CD4-positive, alpha-beta T cell treated with Interleukin-15 for 1 hour (primary cell): ENCODE measurements around the gene RHBDD1.

Experiments used
- DNase-seq: peaks from one replicate; pipeline ENCODE4 v3.0.0-alpha.2; 2020

Gene RHBDD1, protein sequence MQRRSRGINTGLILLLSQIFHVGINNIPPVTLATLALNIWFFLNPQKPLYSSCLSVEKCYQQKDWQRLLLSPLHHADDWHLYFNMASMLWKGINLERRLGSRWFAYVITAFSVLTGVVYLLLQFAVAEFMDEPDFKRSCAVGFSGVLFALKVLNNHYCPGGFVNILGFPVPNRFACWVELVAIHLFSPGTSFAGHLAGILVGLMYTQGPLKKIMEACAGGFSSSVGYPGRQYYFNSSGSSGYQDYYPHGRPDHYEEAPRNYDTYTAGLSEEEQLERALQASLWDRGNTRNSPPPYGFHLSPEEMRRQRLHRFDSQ

DNA sequence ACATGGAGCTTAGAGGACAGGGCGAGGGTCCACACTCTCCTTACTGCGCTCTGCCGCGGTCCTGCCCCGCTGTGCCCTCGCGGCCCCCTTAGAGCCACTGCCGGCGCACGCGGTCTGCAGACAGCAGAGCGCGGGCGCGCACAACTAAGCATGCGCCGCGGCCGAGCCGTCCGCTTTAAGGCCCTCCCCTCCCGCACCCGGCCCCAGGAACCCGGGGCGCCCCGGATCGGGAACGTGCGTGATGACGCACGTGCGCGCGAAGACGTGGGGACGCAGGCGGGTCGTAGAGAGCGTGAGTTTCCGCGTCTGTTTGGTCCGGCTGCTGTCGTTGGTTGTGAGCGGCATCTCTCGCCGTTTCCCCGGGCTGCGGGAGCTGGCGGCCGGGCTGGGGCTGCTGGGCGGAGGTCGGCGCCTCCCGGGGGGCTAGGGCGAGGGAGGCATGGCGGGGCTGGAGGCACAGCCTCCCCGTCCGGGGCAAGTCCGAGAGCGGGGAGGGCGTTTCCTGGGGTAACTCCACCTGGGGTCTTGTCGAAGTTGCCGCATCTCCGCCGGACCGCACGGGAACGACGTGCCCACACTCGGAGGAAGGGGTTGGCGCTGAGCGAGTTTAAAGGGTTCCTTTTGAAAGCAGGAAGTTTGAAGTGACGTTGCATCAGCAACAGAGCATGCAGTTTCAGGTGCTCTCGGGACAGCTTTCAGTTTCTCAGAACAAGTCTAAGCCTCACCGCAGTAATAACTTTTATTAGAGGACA lies at the start of gene RHBDD1:
Gene RHBDD1, plus strand, starts transcription at position 259 of the 752 bp plus-strand sequence. CDS start 28,640 bp downstream, outside the sequence.
- DNase-seq, result peak; percentile 93

DNA sequence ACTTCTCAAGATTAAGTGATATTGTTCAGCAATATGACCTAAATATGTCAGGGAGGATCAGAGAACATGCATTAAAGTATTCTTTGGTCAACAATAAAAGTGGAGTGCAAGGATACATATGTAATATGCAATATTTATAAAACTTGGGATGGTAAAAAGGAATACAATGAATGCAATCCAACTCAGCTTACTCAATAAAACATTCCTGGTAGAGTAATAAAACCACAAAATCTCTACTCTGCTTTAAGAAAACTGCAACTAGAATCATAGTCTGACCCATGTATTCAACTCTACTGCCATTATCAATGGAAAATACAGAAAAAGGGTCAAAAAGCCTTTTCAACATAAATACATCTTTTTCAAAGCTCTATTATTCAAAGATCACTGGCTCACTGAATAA lies 47.8 kb upstream of the RHBDD1 start:
- no peak for DNase-seq

DNA sequence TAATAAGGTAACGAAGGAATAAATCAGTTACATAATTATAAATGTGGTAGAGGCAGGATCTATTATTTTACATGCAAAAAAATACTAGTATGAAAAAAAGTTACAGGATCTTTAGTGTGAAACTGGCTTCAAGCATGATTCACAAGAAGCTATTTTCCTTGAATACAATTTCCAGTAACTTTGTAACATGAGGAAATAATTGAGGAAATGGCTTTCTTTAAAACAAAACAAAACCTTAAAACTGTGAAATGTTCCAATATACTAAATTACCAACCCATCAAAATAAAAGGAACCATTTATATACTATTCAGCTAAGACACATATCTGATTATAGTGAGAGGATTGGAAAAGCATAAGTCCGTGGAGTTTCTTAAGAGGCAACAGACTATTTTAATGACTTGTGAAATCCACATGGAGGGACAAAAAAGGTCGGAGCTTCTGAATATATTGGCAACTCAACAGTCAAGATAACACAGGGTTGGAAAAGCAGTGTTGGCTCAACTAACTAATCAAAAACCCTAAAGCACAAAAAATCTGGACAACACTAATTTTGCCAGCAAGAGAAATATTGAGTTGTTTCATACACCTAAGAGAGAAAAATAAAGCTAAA lies 46.9 kb upstream of the RHBDD1 start:
- DNase-seq, result no peak

DNA sequence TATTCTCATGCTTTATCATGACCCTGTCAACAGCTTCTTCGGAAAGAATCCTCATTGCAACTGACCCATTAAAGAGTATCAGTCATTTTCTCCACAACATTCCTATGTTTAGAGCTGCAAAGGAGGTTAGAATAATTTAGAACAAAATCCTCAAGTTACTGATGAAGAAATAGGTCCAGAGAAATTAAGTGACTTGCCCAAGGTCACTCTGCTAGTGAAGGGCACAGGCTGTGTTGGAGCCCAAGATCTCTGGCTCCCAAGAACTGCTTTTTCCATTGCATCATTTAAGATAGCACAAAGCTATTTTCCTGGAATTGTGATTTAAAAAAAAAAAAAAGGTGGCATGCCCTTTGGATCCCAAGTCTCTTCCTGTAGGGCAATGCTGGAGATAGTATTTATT lies 45.8 kb upstream of the RHBDD1 start:
- DNase-seq, result no peak

DNA sequence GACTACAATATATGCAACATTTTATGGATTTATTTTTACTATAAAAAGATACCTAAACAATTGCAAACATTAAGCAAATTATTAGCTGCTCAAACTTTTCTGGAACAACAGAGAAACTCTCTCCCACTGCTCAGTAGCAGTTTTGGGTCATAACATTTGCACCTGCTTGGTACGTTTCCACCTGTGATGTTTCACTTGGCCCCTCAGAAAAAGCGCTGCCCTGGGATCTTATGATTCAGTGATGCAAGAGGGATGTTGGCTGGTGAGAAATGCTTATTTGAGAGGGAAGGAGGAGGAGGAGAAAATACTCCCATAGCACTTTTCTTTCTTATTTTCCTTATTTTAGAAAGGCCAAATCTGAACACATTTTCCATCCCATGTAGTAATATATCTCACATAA lies 45.4 kb upstream of the RHBDD1 start:
- DNase-seq, result no peak

DNA sequence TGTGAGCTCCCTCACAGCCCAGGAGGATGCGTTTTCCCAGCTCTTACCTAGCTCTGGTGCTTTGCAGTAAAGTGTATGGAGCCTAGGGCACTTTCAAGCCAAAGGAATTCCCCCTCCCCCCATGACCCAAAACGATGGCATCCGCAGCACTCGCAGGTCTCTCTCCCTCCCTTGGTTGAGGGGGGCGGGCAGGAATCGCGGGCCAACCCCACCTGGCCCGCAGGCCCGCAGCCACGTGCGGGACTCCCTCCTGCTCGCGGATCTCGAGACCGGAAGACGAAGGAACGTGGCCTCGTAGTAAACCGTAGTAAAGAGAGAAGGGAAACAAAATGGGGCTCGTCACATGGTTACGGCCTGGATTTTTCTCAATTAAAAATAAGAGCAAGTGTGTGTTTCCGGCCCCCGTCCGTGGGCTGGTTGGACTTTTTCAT lies 44.8 kb upstream of the RHBDD1 start:
- peak; percentile 69 for DNase-seq

DNA sequence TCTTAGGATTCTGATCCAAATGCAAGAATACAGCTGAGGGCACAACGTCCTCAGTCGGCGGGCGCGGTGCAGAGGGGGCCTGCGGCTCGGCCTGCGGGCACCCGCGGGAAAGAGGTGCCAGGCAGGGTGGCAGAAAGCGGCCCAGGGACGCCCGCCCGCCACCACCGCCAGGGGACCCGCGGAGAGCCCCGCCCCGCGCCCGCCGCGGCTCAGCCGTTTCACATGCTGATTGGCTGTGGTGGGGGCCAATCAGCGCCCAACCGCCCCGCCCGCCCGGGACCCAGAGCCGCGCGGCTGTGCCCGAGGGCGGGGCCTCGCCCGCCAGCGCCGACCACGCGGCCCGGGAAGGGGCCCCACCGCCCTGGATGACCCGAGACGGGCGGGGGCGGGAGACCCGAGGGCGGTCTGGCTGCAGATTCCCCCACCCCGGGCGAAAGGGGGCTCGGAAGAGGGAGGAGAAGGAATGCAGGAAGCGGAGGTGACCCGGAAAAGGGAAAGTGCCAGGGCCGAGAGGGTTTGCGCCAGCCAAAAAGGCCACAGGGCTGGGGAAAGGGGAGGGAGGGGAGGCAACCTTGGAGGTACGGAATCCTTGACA lies 44.3 kb upstream of the RHBDD1 start:
- DNase-seq, result peak; percentile 90

DNA sequence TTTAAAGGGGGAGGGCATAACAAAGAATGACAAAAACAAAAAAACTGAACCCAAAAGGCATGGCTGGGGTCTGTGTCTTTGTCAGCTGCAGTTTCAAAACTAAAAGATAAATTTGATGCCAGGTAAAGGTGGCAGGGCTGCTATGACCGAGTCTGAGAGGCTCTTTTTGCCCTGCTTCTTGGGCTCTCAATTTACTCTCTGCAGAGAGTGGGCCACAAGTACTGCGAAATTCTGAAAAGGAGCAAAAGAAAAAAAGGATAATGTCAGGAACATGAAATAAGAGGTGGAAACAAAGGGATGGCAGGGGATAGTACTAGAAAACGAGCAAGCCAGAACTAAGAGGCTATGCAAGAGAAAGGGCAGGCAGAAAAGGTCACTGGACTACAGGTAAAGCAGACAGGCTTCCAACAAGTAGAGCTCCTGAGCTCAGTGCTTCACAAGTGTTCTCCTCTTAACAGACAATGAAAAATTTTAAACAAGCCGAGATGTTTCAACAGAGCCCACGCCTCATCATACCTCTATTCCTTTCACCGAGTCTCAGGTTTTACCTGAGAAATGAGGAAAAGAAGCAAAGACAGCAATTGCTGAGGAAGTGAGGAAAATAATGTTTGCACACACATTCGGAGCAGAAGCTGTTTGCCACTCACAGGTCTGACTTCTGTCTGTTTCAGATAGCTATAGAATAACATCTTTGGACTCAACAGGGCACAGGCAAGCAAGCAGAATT lies 43.5 kb upstream of the RHBDD1 start:
- DNase-seq, result no peak

DNA sequence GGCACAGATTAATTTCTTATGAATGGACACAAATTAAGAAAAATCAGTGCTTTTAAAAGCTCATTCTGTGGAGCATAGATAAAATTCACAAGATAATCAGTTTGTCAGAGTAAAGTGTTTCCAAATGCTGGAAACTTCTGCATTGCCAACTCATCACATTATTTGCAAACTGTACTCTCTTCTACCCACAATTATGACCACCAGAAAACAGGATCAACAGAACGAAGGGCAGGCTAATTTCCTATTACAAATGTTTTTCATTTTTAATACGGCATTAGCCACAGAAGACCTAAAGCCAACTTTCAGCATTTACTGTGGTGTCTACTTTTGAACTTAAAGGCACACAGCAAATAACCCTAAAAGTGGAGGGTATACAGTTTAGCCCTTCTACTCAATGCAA lies 42.2 kb upstream of the RHBDD1 start:
- no peak for DNase-seq

DNA sequence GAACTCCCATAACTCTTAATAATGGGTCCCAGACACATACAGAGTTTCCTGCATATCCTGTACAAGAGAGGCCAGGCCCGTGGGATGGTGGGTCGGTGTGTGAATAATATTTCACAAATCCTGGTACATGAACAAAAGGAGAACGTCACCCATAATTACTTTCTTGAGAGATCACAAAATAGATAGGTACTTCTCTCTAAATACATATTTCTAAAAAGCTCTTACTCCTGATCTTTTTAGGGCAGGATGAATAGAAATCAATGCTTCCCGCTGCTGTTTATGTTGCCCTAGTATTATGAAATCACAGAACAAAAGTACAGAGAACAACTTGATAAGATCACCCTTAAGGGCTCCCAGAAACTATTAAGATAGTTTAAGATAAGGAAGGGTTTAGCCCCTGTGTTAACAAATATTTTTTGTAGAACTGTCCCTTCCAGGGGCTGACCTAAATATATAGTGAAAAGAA lies 41.6 kb upstream of the RHBDD1 start:
- no peak for DNase-seq

DNA sequence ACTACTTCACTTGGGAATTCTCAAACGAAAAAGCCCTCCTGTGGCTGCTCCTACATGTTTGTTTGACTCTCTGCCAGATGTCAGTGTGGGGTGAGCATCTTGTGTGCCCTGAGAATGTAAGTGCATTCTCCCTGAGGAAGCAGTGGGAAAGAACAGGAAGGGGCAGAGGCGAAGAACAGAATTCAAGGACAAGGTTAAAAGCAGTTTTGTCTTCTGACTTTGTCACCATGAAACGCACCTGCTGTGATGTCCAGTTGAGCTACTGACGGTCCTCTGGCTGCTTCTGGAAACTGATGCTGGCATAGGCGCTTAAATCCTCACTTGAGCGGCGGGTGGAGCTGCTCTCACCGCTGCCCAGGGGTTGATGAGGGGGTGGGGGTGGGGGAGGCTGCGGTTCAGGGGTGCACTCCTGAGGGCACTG lies 41.1 kb upstream of the RHBDD1 start:
- no peak for DNase-seq

DNA sequence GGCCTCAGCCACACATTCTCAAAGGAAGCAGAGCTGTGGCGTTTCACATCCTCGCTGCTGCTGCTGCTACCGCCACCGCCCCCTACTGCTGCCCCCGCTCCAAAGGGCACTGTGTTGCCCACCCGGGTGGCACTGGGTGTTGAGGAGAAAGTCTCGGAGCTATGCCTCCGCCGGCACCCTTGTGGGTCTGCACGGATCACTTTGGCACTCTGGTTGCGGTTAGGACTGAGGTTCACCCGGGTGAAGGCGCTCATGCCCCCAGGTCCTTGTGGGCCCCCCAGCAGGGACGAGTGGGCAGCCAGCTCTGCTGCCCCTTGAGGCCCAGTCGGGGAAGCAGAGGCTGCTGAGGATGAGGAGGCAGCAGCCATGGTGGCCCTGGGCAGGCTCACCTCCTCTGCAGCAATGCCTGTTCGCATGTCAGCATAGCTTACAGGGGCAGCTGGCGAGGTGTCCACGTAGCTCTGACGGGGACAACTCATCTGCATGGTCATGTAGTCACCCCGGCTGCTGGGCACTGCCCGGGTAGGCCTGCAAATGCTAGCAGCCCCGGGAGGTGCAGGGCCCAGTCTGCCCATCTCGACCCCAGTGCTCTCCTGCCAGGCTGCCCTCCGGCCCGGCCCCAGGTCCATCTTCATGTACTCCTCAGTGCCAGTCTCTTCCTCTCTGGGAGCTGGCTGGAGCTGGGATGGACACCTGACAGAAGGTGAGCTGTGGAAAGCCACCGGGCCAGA lies 40.4 kb upstream of the RHBDD1 start:
- no peak for DNase-seq

DNA sequence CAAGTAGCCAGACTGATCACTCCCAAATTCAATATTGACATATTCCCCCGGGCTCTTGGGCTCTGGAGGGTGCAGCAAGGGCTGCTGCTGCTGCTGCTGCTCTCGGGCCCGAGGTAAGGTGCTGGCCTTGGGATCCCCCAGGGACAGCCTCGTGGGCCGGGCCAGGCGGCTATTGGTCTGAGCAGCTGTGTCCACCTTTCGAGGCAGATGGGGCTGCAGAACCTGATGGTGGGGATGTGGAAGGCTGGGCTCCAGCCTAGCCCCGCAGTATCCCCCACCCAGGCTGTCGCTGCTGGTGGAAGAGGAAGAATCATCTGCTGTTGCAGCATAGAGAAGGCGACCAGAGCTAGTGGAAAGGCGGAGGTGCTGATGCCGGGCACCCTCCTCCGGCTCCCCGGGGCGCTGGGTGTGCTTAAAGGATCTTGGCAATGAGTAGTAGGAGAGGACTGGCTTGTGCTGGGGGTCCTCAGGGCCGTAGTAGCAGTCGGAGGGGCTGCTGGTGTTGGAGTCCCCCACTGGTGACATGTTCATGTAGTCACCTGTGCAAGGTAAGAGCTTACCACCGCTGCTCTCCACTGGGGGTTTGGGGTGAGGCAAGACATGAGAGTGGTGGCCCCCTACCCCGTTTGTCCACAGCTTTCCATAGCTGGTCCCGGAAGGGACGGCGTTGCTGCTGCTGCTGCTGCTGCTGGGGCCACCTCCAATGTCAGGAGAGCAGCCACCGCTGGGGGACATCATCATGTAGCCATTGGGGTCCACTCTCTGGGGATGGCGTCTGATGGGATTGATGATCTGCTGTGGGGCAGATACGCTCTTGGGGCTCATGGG lies 39.6 kb upstream of the RHBDD1 start:
- DNase-seq, result no peak

DNA sequence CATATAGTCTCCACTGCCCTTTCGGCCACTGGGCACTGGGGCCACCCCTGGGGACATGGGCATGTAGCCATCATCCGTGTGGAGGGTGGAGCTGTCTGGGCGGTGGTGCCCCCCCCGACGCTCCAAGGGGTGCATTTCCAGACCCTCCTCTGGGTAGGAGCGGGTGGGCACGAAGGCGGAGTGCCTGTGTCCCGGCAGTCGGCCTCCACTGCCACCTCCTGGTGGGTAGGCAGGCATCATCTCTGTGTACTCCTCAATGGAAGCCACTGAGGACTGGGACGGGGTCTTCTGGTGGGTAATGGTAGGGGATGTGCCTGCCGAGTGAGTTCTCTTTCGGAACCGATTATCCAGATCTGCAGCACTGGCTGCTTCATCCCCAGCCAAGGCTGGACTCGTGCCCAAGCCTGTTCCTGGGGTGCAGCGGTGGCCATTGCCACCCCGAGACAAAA lies 39.0 kb upstream of the RHBDD1 start:
- no peak for DNase-seq

DNA sequence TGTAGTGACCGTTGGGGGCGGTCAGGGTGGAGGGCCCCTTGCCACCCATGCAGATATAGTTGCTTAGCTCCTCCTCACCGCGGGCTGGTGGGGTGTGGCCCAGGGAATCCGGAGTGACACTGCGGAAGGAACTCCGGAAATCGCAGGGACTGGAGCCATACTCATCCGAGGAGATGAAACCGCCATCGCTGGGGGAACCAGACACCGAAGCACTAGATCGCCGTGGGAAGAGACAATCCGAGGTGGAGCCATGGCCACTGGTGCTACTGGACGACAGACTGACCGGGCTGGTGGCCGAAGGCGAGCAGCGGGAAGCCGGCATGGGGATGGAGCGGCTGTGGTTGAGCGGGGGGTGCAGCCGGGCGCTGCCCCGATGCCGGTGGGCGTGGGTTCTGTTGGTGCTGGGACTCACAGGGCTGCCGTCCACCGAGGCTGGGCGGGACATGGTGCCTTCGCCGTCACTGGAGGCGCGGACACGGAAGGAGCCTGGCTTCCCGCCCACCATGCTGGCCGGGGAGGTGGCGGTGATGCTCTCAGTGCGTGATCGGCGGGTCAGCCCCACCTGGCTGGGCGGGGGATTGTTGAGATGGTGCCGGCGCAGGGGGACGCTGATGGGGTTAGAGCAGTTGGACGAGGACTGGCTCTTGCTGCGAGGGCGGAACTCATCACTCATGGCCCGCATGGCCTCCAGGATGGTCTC lies 38.4 kb upstream of the RHBDD1 start:
- DNase-seq, result no peak

DNA sequence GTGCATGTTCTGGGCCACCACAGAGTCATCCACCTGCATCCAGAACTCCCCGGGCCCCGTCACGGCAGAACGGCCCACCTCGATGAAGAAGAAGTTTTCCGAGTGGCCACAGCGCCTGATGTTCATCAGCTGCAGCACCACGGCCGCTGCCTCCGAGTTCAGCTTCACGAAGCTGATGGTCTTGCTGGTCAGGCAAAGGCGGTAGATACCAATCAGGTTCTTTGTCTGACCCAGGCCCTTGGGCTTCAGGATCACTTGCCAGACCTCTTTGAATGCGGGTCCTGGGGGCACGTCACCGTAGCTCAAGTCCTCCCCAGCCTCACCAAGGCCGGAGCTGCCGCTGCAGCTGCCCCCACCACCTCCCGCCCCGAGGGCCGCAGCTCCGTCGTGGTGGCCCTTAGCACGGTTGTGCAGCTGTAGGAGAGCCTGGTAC lies 37.8 kb upstream of the RHBDD1 start:
- no peak for DNase-seq

DNA sequence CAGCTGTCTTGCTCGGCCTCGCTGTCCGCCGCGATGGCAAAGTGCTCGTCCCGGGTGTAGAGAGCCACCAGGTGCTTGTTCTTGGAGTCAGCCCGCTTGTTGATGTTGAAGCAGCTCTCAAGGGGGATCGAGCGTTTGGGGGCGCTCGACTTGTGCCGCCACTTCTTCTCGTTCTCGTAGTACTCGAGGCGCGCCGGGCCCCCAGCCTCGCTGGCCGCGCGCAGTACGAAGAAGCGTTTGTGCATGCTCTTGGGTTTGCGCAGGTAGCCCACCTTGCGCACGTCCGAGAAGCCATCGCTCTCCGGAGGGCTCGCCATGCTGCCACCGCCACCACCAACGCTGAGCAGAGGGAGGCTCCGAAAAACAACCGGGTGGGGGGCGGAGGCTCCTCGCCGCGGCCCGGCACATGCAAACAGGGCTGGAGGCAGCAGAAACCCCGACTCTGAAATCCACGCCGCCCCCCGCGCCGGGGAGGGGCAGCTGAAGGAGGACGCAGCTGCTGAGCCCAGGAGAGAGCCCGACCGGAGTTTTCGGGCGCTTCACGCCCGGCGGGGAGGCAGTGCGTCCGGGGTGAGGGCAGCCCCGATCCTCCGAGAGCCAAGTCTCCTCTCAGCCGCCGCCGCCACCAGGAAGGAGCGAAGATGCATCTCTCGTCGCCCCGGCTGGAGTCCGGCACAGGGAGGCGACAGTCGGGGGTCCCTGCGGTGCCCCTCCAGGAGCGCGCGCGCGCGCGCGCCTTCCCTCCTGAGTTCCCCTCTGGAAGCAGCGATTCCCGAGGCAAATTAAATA lies 37.2 kb upstream of the RHBDD1 start:
- DNase-seq, result peak; percentile 54

DNA sequence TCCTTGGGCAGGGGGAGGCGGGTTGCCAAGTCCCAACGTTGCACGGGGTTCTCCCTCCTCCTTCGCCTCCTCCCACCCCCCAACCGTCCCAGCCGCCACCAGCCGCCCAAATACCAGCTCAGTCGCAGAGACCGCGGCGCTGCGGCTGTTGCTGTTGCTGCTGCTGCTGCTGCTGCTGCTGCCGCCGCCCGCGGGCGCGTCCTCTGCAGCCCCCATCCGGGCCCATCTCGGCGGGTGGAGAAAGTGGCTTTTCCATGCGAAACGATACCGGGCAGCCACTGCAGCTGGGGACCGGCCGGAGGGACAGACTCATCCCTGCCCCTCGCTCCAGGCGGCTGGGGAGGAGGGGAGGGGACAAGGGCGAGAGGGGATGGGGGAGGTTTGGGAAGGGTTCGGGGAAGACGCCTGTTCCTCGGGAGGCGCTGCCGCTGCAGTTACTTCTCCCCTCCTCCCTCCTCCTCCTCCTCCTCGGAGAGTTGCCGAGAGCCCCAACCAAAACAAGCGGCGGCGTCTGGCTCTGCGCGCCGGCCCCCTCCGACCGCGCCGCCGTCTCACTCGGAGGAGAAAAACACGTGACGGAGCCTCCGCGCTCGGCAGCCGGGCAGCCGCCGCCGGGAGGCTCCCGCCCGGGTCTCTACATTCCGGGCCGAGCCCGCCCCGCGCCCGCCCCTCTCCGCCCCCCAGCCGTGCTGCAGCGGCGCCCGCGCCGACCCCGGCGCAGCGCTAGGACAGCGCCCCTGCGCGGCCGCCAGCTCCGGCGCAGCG lies 36.5 kb upstream of the RHBDD1 start, which contains the start of gene IRS1:
Gene IRS1, minus strand, starts transcription at position 610 of the 765 bp plus-strand sequence. CDS start 1,082 bp downstream, outside the sequence.
- DNase-seq, result peak; percentile 61
